Right atrium auricular region (tissue), 2 donors: Measurements from ENCODE around the gene SPARC. TPM values are rescaled to one million over a fixed set of nuclear protein-coding genes. Genes with fewer than 3 reads are reported as not detected.

Source experiments
- DNase-seq: peaks from one replicate; pipeline ENCODE4 v3.0.0-alpha.2; 2019; ENCODE audit warnings: low spot score
- H3K27ac ChIP-seq, 2 donors: fragments of 200-600 bp; sonication (generic); 1 replicate in 1 of 2; 2 replicates in 1 of 2; pipeline ENCODE4 v1.5.1; 2016 to 2019
- H3K27me3 ChIP-seq, 2 donors: fragments of 200-600 bp; sonication (generic); one replicate each; pipeline versions ENCODE4 v1.5.1 to v1.6.0; 2017 to 2019
- H3K36me3 ChIP-seq: fragments of 200-600 bp; sonication (generic); one replicate; pipeline ENCODE4 v1.5.1; 2016
- H3K4me1 ChIP-seq, 2 donors: fragments of 200-600 bp; sonication (generic); one replicate each; pipeline versions ENCODE4 v1.5.1 to v1.6.0; 2017 to 2019
- H3K4me3 ChIP-seq, 2 donors: fragments of 200-600 bp; sonication (generic); 1 replicate in 1 of 2; 2 replicates in 1 of 2; pipeline ENCODE4 v1.5.1; 2017 to 2019; ENCODE audit warnings: mild to moderate bottlenecking in 1 of 2, moderate library complexity in 1 of 2
- H3K9me3 ChIP-seq, 2 donors: fragments of 200-600 bp; sonication (generic); one replicate each; pipeline ENCODE4 v1.5.1; 2019
- CTCF ChIP-seq, 2 donors: fragments of 200-600 bp; sonication (generic); IDR thresholded peaks; one replicate each; pipeline ENCODE4 v1.5.1; 2019; ENCODE audit warnings: antibody characterized with exemption in 2 of 2
- total RNA-seq, 2 donors: library from RNA; depleted of rRNA; stranded (reverse); fragments of >200 nt; gene quantifications; one replicate each; pipeline ENCODE4 v1.1.0, GENCODE V29; 2016

Gene SPARC
- total RNA-seq, 2 donors from 2014 or later: 292 to 567 TPM

DNA sequence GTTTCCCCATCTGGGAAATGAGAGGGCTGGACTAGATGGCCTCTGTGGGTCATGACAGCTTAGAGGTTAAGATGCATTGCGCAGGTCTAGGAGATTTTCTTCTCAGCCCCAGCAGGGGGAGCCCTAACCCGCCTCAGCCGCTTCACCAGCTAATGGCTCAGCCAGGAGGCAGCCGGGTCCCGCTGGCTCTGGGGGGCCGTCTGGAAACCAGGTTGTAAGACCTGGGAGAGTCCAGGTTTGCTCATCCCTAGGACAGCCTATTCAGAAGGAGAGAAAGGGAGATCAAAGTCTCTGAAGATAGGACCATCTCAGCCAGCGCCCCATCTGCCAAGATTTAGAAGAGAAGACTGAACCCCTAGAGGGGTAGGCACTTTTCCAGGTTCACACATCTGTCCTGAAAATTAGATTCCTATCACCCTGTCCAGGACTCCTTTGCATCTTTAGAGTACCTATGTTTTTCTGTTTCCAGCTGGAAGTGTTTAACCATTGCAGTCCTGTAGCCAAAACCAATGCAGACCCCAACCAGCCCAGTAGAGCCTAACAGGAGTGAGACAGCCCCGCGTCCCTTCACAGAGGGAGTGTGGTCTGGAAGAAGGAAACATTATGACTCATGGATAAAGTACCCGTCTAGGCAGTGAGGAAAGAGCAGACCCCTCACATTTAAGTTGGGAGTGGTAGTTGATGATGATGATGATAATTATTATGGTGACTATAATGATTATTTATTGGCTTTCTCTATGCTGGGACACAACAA lies 27.5 kb downstream of the SPARC start:
- H3K9me3 ChIP-seq: no peaks in the 10 kb centered on the region
- peaks cover 0 to 24% of the 10 kb centered on the region in 2 donors for H3K4me1 ChIP-seq
- no peak overlapping the region for H3K4me3 ChIP-seq
- peak; percentile 74 to 93 for TF ChIP-seq CTCF (IDR thresholded peaks at IDR 0.05)
- peaks cover 17% of the 10 kb centered on the region for H3K36me3 ChIP-seq
- no peaks in the 10 kb centered on the region for H3K27me3 ChIP-seq
- DNase-seq: peak; percentile 80
- H3K27ac ChIP-seq: peak overlapping the region in 1 of 2 donors; percentile 26

GRCh38 chr5:151657114-151657513 lies 29.6 kb downstream of the SPARC start:
- Histone ChIP-seq H3K36me3 (peaks cover 3% of the 10 kb centered on the region), H3K4me3 (no peak overlapping the region), H3K4me1 (peaks cover 0 to 7% of the 10 kb centered on the region in 2 donors), H3K9me3 (no peaks in the 10 kb centered on the region), H3K27ac (no peak overlapping the region), H3K27me3 (no peaks in the 10 kb centered on the region)
- no peak for TF ChIP-seq CTCF (IDR thresholded peaks at IDR 0.05)
- DNase-seq: no peak

DNA sequence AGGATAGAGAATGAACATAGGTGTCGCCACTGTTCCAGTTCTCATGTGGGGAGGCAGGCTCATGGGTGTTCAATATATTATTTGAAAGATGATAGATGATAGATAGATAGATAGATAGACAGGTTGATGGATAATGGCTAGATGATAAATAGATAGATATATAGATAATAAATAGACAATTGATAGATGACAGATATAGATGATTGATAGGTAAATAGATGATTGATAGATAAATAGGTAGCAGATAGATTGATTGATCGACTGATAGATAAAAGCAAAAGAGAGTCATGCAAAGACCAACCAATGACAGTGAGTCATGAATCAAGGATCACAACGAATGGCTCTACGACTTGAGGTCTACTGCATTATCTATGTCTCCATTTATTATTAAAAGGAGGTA lies 30.4 kb downstream of the SPARC start:
- Histone ChIP-seq H3K27me3 (no peaks in the 10 kb centered on the region), H3K9me3 (no peaks in the 10 kb centered on the region), H3K36me3 (no peaks in the 10 kb centered on the region), H3K4me3 (no peak overlapping the region), H3K27ac (no peak overlapping the region), H3K4me1 (peaks cover 0 to 7% of the 10 kb centered on the region in 2 donors)
- no peak for DNase-seq
- no peak for TF ChIP-seq CTCF (IDR thresholded peaks at IDR 0.05)

GRCh38 chr5:151651997-151652645 lies 34.6 kb downstream of the SPARC start:
- H3K27me3 ChIP-seq: no peaks in the 10 kb centered on the region
- no peak overlapping the region for H3K27ac ChIP-seq
- H3K9me3 ChIP-seq: no peaks in the 10 kb centered on the region
- peak; percentile 69 to 88 for TF ChIP-seq CTCF (IDR thresholded peaks at IDR 0.05)
- peak; percentile 86 for DNase-seq
- no peaks in the 10 kb centered on the region for H3K4me1 ChIP-seq
- no peak overlapping the region for H3K4me3 ChIP-seq
- no peaks in the 10 kb centered on the region for H3K36me3 ChIP-seq

DNA sequence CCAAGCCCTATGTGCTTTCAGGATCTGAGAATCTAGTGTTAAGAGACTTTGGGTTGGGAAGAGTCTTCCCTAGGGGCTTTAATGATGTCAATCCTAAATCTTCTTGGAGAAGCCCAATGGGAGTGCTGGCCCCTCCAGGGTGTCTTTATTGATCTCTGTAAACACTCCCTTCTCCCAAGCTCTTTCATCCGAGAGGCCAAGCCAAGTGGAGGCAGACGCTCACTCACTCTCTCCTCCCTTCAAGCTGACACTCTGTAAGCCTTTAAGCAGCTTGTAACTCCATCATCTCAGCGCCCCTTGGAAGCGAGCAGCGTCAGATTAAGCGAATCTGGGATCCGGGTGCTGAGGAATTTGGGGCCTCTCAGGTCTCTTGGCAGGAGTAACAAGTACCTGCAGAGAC lies 37.7 kb downstream of the SPARC start:
- DNase-seq: no peak
- Histone ChIP-seq H3K27me3 (no peaks in the 10 kb centered on the region), H3K4me1 (no peaks in the 10 kb centered on the region), H3K27ac (no peak overlapping the region), H3K4me3 (no peak overlapping the region), H3K9me3 (no peaks in the 10 kb centered on the region), H3K36me3 (no peaks in the 10 kb centered on the region)
- TF ChIP-seq CTCF (IDR thresholded peaks at IDR 0.05): no peak
